HG03565 (cell line): ENCODE measurements around the gene LZTR1.
"Not testable (repeated sequence)": the region's sequence is repeated elsewhere in the genome, so short reads cannot be mapped to it uniquely, and the experiment has no call there.

Source experiments
- ATAC-seq: cut with Tn5 transposase; IDR thresholded peaks from one replicate; pipeline ENCODE4 v1.9.1; 2021; ENCODE audit warnings: mild to moderate bottlenecking, moderate library complexity; ENCODE audit not compliant: unreplicated experiment

LZTR1 gene

GRCh38 chr22:20965104-20965887 is 16.8 kb upstream of the LZTR1 start:
- ATAC-seq, result no peak

DNA sequence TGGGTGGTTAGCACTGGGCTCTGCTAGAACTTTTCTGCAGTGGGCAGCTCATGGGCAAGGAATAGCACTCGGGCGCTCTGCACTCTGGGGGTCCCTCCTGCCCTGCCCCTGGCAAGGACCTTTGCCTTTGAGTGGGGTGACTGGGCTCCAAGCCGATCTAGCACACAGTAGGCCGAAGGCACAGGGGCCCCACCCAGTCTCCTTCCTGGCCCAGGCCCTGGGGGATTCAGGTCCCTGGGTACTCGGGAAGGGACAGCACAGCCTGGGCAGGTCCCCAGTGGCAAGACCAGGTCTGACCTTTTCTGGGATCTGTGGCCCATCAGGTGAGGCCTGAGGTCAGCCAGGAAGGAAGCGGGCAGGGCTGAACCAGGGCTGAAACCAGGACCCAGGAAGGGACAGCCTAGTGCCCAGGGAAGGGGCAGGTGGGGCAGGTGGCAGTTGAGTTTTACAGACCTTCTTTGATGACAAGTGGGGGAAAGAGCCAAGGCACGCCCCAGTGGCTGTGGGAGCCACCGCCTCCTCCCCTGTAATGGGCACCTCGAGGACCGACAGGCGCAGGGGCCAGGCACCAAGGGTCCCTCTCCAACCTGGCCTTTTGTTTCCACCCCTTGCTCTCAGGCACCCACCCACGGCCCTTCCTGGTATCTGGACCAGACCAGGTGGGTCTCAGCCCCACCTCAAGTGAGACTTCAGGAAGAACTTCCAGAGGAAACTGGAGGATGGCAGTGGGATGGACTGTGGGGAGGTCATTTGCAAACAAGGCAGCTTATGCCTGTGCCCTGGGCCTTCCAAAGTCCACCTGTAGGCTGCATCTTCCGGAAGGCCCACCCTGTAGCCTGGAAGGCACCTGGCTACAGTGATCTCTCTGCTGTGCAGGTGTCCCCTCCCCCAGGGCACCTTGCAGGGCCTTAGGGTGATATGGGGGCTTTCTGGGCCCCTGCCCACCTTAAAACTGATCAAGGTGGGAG is 15.9 kb upstream of the LZTR1 start:
- no peak for ATAC-seq

GRCh38 chr22:20966883-20967696 is 15.0 kb upstream of the LZTR1 start, which contains the start of gene AIFM3:
AIFM3 (plus strand) TSS chr22:20967255; CDS start chr22:20967945, 690 bp downstream.
- no peak for ATAC-seq

DNA sequence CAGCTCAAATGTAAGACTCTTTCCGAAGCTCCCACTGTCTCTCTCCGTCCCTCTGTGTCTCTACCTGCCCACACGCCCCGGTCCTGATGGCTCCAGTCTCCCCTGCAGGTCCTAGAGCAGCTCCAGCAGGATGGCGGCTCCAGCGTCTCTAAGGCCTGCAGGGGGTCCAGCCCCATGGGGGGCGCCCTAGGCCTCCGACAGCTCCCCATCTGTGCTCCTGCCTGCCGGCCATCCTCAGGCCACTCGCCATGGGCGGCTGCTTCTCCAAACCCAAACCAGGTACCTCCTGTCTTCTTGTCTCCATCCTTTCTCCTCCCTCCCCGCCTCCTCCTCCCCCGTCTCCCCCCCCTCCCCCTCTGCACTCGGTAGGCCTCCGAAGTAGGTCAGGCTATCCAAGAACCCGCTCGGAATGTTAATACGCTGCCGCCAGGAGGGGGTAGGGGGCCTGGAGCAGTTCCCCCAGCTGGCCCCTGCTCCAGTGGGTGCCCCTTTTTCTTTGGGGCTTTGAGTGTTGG is 14.3 kb upstream of the LZTR1 start:
- ATAC-seq, result no peak

DNA sequence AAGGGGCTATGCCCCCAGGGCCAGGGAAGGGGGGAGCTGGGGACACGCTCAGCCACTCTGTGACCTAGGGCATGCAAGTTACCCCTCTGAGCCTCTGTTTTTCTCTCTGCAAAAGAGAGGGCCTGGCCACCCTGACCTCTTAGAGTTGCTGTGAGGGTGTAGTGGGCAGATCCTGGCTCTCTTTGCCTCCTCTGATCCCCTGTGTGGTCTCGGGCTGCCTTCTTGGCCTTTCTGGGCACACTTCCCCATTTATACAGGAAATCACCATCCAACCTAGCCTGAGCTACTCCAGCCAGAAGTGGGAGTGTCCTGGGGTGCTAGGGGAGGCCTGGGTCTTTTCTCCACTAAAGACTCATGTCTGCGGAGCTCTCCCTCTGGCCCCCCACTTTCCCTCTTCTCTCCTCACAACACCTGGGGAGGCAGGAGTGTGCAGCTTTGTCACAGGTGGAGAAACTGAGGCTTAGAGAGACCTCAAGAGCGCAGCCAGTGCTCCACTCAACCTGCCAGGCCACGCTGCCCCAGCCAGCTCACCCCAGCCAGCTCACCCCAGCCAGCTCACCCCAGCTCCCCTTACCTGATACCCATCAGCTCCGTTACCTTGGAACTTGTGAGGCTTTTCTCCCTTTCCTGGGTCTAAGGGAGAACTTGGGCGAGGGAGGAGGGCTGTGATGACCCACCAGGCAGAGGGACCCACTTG is 13.7 kb upstream of the LZTR1 start:
- no peak for ATAC-seq

DNA sequence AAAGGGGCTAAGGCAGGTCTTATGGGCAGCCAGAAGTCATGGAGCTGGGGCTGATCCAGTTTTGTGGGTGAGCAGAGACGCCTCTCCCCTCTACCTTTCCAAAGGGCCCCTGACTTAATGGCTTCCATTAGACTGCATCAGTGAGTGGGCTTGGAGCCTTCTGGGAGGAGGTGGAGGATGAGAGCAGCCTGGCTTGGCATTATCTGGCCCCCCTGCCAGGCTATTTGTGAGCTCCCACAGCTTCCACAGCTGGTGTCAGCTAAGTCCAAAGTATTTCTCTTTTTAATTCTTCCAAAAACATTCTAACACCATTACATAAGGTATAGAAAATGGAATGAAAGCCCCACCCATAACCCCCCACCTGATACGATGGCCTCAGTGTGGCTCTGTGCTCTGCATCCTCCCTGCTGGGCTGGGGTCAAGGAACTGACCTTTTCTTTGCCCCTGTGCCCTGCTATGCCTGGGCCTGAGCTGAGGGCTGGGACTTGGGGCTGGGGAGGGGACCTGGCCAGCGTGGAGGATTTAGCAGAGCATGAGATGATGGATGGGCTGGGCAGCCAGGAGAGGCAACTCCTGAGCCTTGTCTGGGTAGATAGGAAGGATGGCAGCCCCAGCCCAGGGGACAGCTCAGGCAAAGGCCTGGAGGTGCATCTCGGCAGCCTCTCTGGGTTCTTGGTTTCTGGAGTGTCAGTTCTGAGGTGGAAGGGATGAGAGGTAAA is 11.0 kb upstream of the LZTR1 start:
- ATAC-seq, result no peak

DNA sequence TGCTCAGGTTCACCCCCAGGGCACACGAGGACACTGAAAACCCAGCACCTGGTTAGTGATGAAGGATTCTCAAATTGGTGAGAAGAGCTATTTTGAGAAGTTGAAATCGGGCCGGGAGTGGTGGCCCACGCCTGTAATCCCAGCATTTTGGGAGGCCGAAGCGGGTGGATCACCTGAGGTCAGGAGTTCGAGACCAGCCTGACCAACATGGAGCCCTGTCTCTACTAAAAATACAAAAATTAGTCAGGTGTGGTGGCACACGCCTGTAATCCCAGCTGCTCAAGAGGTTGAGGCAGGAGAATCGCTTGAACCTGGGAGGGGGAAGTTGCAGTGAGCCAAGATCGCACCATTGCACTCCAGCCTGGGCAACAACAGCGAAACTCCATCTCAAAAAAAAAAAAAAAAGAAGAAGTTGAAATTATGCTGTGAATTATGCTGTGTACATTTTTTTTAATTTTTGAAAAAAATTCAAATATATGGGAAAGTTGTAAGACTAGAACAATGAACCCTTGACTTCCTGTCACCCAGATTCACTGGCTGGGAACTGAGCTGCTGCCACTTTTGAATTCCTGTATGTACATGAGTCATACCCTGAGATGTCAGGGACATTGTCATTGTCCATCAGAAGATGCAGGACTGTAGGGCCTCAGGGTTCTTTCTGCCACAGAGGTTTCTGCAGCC is 9.9 kb upstream of the LZTR1 start:
- not testable (repeated sequence) for ATAC-seq

DNA sequence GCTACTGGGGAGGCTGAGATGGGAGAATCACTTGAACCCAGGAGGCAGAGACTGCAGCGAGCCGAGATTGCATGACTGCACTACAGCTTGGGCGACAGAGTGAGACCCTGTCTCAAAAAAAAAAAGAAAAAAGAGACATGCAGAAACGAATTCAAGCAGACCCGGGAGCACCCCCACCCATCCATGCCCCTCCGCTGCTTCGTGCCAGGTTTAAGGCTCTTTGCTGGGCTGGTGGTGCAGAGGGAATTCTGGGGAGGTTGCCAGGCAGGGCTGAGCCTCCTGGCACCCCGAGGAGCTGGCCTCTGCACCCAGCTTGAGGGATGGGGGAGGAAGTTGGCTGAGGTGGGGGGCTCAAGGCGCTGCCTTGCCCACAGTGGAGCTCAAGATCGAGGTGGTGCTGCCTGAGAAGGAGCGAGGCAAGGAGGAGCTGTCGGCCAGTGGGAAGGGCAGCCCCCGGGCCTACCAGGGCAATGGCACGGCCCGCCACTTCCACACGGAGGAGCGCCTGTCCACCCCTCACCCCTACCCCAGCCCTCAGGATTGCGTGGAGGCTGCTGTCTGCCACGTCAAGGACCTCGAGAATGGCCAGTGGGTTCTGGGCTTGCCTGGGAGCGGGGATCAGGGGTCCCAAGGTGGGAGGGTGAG is 9.0 kb upstream of the LZTR1 start:
- no peak for ATAC-seq

DNA sequence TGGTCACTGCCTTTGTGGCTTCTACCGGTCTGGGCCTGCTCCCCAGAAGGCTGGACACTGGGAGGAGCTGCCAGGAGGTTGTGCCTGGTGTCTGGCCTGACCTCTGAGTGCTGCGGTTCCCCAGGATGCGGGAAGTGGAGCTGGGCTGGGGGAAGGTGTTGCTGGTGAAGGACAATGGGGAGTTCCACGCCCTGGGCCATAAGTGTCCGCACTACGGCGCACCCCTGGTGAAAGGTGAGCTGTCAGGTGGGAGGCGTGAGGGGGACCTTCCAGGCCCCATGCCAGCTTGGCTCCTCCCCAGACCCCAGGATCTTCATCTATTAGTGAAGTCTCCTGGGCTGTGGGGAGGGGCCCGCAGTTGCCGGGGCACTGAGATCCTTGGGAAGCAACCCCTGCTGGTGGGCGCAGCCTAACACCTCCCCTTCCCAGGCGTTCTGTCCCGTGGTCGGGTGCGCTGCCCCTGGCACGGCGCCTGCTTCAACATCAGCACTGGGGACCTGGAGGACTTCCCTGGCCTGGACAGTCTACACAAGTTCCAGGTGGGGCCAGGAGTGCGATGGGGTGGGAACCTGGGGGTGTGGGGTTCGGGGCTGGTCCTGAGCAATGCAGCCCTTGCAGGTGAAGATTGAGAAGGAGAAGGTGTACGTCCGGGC is 8.3 kb upstream of the LZTR1 start:
- ATAC-seq, result no peak

- no peak for ATAC-seq
Observed at GRCh38 chr22:20974336-20974955, 7.7 kb upstream of the LZTR1 start.

DNA sequence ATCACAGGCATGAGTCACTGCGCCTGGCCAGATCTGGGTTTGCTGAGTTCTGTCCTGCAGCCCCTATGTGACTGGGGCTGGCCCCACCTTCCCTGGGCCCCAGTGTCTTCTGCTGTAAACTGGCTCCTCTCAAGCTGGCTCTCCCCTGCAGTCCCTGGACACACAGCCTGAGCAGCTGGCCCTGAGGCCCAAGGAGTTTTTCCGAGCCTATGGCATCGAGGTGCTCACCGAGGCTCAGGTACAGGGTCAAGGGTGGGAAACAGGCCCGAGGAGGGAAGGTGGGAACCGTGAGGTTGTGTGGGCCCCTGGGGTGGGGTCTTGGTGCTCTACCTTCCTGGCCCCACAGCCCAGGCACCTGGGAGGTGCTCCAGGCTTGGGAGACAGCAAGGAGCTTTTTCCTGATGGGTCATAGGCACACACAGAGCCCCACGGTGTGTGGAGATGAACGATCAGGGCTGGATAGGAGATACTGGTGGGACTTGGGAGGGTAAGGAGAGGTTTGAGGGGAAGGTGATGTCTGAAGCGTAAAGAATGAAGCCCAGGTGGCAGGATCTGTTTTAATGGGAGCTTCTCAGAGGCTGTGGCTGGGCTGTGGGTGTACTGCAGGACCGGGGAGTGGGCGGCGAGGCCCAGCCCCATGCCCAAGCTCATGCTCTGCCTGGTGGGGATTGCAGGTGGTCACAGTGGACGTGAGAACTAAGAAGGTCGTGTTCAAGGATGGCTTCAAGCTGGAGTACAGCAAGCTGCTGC is 6.4 kb upstream of the LZTR1 start:
- no peak for ATAC-seq

DNA sequence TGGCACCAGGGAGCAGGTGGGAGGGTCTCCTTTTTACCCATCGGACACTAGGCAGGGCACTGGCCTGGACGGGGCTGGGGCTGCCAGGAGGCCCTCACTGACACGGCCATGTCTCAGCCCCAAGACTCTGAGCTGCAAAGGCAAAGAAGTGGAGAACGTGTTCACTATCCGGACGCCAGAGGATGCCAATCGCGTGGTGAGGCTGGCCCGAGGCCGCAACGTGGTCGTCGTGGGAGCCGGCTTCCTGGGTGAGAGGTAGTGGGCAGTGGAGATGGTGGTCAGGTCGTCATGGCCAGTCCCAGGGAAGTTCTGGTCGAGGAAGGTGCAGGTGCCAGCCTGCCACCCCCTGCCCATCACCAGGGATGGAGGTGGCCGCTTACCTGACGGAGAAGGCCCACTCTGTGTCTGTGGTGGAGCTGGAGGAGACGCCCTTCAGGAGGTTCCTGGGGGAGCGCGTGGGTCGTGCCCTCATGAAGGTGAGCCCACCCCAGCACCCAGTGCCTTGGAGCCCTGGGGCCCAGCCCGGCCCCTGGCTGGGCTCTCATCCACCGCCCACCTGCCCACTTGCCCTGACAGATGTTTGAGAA is 5.7 kb upstream of the LZTR1 start:
- no peak for ATAC-seq

DNA sequence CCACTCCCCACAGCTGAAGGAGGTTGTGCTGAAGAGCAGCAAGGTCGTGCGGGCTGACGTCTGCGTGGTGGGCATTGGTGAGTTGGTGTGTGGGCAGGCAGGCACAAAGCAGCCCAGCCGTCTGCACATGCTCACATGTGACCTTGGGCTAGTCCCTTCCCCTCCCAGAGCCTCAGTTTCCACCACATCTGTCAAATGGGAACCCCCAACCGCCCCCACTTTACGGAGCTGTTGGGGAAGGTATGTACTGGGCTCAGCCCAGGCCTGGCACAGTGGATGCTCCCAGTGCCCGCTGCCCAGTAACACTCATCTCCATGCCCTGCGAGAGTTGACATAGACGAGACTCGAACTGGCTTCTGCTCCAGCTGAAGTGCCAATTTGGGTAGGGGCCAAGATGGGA is 5.1 kb upstream of the LZTR1 start:
- no peak for ATAC-seq

DNA sequence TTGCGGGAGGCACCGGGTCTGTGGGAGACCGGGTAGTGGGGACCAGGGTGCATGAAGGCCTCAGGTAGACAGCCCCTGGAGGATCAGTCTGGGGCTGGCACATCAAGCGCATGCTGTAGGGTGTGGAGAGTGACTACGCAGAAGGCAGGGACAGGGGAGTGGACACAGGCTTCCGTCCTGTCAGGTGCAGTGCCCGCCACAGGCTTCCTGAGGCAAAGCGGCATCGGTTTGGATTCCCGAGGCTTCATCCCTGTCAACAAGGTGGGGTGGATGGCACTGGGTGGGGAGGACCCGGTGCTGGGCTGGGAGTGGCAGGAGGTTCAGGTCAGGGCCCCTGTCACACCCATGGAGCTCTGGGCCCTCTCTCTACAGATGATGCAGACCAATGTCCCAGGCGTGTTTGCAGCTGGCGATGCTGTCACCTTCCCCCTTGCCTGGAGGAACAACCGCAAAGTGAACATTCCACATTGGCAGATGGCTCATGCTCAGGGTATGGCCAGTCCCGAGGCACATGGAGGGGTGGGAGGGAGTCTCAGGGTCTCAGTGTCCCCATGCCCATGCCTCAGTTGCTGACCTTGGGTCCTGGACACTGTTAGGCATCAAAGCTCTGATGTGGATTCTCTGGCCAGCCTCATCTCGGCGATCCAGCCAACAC is 4.5 kb upstream of the LZTR1 start:
- no peak for ATAC-seq

DNA sequence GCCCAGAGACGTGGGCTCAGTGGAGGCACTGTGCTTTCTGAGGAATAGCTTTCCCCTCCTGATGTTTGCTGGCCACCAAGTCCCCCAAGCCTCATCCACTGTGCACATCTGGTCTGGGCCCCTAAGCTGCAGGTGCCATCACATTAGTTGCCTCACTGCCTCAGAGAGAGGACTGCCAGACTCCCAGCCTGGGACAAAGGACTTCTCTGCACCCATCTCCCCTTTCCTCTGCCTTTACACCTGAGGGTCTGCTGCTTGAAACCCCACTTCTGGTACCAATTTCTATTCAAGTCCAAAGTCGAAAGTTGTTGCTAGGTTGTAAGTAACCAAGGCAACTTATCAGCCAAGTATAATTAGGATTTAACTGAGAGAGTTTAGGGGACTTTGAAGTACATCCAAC is 3.7 kb upstream of the LZTR1 start:
- no peak for ATAC-seq

GRCh38 chr22:20979243-20979809 is 2.8 kb upstream of the LZTR1 start:
- no peak for ATAC-seq
